Astrocyte (in vitro differentiated cells and primary cell): Measurements from ENCODE around the gene SPIRE1. TPM values are rescaled to one million over a fixed set of nuclear protein-coding genes. Genes with fewer than 3 reads are reported as not detected.

Experiments used
- DNase-seq: peaks from one replicate; pipeline ENCODE4 v3.0.0-alpha.2; 2010; ENCODE audit warnings: low read depth
- FAIRE-seq: peaks from 2 replicates; lab custom pipeline; 2011; peaks lifted over from hg19 to GRCh38; lab: Jason Lieb, UNC
- H2AFZ ChIP-seq: 2 replicates; pipeline ENCODE4 v1.6.0; 2012; ENCODE audit warnings: low read depth, low read length, inconsistent platforms
- H3K27ac ChIP-seq: 2 replicates; pipeline ENCODE4 v1.5.1; 2011; ENCODE audit warnings: low read depth, low read length, inconsistent platforms
- H3K27me3 ChIP-seq: 2 replicates; pipeline ENCODE4 v1.6.0; 2011; ENCODE audit warnings: low read length, inconsistent platforms; ENCODE audit not compliant: insufficient read depth
- H3K36me3 ChIP-seq: 2 replicates; pipeline ENCODE4 v1.5.1; 2011; ENCODE audit warnings: low read length, inconsistent platforms; ENCODE audit not compliant: insufficient read depth
- H3K4me1 ChIP-seq: 2 replicates; pipeline ENCODE4 v1.5.1; 2011; ENCODE audit warnings: low read length, inconsistent platforms; ENCODE audit not compliant: insufficient read depth
- H3K4me2 ChIP-seq: 2 replicates; pipeline ENCODE4 v1.6.0; 2012; ENCODE audit warnings: low read length, inconsistent platforms
- H3K4me3 ChIP-seq: 2 replicates; pipeline ENCODE4 v1.5.1; 2011; ENCODE audit warnings: low read depth, mild to moderate bottlenecking, low read length, inconsistent platforms; ENCODE audit not compliant: insufficient read depth
- H3K79me2 ChIP-seq: 2 replicates; pipeline ENCODE4 v1.6.0; 2012; ENCODE audit warnings: mild to moderate bottlenecking, low read length, inconsistent platforms; ENCODE audit not compliant: insufficient read depth
- H3K9ac ChIP-seq: 2 replicates; pipeline ENCODE4 v1.6.0; 2012; ENCODE audit warnings: mild to moderate bottlenecking, low read length, inconsistent platforms
- H3K9me3 ChIP-seq: 2 replicates; pipeline ENCODE4 v1.5.1; 2012; ENCODE audit warnings: low read depth, mild to moderate bottlenecking, low read length, inconsistent platforms; ENCODE audit not compliant: insufficient read depth
- H4K20me1 ChIP-seq: 2 replicates; pipeline ENCODE4 v1.6.0; 2012; ENCODE audit warnings: low read length, inconsistent platforms; ENCODE audit not compliant: insufficient read depth
- H3K27ac Mint-ChIP-seq: one replicate; pipeline ENCODE4 v1.8.0; 2021; ENCODE audit warnings: mild to moderate bottlenecking, mixed read lengths; ENCODE audit not compliant: unreplicated experiment
- H3K27me3 Mint-ChIP-seq: one replicate; pipeline ENCODE4 v1.8.0; 2021; ENCODE audit warnings: low read depth, mixed read lengths; ENCODE audit not compliant: unreplicated experiment
- H3K36me3 Mint-ChIP-seq: one replicate; pipeline ENCODE4 v1.8.0; 2021; ENCODE audit warnings: low read depth, mixed read lengths; ENCODE audit not compliant: unreplicated experiment
- H3K4me1 Mint-ChIP-seq: one replicate; pipeline ENCODE4 v1.8.0; 2021; ENCODE audit warnings: low read depth, mixed read lengths; ENCODE audit not compliant: unreplicated experiment
- H3K4me3 Mint-ChIP-seq: one replicate; pipeline ENCODE4 v1.8.0; 2021; ENCODE audit warnings: mild to moderate bottlenecking, moderate library complexity, mixed read lengths; ENCODE audit not compliant: unreplicated experiment
- H3K9me3 Mint-ChIP-seq: one replicate; pipeline ENCODE4 v1.8.0; 2021; ENCODE audit warnings: mild to moderate bottlenecking, mixed read lengths; ENCODE audit not compliant: unreplicated experiment
- EZH2 ChIP-seq: IDR thresholded peaks from 2 replicates; pipeline ENCODE4 v1.6.1; 2012; ENCODE audit warnings: mild to moderate bottlenecking, low read length, inconsistent platforms; ENCODE audit not compliant: insufficient read depth
- total RNA-seq: library from RNA; stranded (reverse); gene quantifications from 2 replicates; pipeline ENCODE4 v1.2.1, GENCODE V29; 2021
- TF ChIP-seq, protein P1 (sequence below): IDR thresholded peaks from 2 replicates; pipeline ENCODE4 v1.5.1; 2011; ENCODE audit warnings: low read depth, mild to moderate bottlenecking, inconsistent platforms, low read length, moderate library complexity; ENCODE audit not compliant: insufficient read depth

SPIRE1 gene
- total RNA-seq, 1 donor from 2014 or later: 42.0 TPM

DNA sequence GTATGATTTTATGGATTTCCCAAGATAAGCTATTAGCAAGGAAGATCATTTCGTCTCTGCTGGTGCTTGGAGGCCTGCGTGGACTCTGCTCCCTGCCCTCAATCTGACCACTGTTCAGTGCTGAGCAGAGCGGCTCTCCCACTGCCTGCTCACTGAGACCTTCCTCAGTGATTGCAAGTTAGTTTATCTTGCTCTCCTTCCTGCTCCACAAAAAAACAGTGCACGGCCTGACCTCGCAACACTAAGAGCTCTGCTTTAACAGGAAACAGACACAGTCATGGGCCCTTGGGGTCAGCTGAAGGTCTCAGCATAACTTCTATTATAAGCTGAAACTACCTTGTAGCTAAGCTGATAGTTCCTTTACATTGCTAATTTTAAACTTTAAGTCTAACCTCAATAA, 197.0 kb downstream of the SPIRE1 start:
- TF ChIP-seq, protein P1, sequence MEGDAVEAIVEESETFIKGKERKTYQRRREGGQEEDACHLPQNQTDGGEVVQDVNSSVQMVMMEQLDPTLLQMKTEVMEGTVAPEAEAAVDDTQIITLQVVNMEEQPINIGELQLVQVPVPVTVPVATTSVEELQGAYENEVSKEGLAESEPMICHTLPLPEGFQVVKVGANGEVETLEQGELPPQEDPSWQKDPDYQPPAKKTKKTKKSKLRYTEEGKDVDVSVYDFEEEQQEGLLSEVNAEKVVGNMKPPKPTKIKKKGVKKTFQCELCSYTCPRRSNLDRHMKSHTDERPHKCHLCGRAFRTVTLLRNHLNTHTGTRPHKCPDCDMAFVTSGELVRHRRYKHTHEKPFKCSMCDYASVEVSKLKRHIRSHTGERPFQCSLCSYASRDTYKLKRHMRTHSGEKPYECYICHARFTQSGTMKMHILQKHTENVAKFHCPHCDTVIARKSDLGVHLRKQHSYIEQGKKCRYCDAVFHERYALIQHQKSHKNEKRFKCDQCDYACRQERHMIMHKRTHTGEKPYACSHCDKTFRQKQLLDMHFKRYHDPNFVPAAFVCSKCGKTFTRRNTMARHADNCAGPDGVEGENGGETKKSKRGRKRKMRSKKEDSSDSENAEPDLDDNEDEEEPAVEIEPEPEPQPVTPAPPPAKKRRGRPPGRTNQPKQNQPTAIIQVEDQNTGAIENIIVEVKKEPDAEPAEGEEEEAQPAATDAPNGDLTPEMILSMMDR: no peak
- TF ChIP-seq EZH2: no peak
- H3K4me1 Mint-ChIP-seq: peaks cover 2% of the 10 kb centered on the region
- Histone ChIP-seq H3K79me2 (no peaks in the 10 kb centered on the region), H3K9ac (no peak overlapping the region), H3K4me1 (peaks cover 3% of the 10 kb centered on the region), H3K9me3 (no peaks in the 10 kb centered on the region), H2AFZ (no peak overlapping the region), H3K4me2 (no peak overlapping the region), H3K27me3 (no peaks in the 10 kb centered on the region), H3K27ac (no peak overlapping the region), H4K20me1 (no peaks in the 10 kb centered on the region), H3K4me3 (no peak overlapping the region), H3K36me3 (peaks cover 21% of the 10 kb centered on the region)
- H3K27me3 Mint-ChIP-seq: no peaks in the 10 kb centered on the region
- FAIRE-seq: no peak
- H3K36me3 Mint-ChIP-seq: peaks cover 15% of the 10 kb centered on the region
- H3K27ac Mint-ChIP-seq: no peak overlapping the region
- no peak overlapping the region for H3K4me3 Mint-ChIP-seq
- no peak for DNase-seq
- no peaks in the 10 kb centered on the region for H3K9me3 Mint-ChIP-seq

DNA sequence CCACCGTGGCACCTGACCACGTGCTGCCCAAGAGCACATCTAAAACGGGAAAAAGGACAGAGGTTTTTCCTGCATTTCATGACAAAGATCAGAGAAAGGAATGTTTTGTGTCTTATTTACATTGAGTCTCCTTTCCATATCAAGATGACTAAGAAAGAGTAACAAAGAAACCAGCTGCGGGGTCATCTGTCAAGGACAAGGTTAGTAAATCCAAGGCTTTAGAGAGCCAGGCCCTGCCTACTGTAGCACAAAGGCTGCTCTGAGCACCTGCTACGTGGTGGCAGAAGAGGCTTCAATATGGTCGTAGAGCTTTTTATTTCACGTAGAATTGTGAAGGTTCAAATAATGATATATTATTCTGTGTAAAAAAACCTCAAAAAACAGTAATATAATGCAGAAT, 199.1 kb downstream of the SPIRE1 start:
- H3K9me3 ChIP-seq: no peaks in the 10 kb centered on the region
- H2AFZ ChIP-seq: no peak overlapping the region
- no peaks in the 10 kb centered on the region for H3K9me3 Mint-ChIP-seq
- H3K36me3 Mint-ChIP-seq: peaks cover 18% of the 10 kb centered on the region
- peaks cover 17% of the 10 kb centered on the region for H3K36me3 ChIP-seq
- no peaks in the 10 kb centered on the region for H3K27me3 ChIP-seq
- H3K9ac ChIP-seq: no peak overlapping the region
- DNase-seq (no peak), FAIRE-seq (no peak)
- H3K27me3 Mint-ChIP-seq: no peaks in the 10 kb centered on the region
- no peak overlapping the region for H3K4me2 ChIP-seq
- no peak overlapping the region for H3K27ac Mint-ChIP-seq
- H3K79me2 ChIP-seq: no peaks in the 10 kb centered on the region
- no peak overlapping the region for H3K4me3 Mint-ChIP-seq
- no peak for TF ChIP-seq EZH2
- TF ChIP-seq, protein P1: no peak
- peaks cover 7% of the 10 kb centered on the region for H3K4me1 Mint-ChIP-seq
- no peak overlapping the region for H3K27ac ChIP-seq
- H4K20me1 ChIP-seq: no peaks in the 10 kb centered on the region
- no peak overlapping the region for H3K4me3 ChIP-seq
- H3K4me1 ChIP-seq: peaks cover 3% of the 10 kb centered on the region

DNA sequence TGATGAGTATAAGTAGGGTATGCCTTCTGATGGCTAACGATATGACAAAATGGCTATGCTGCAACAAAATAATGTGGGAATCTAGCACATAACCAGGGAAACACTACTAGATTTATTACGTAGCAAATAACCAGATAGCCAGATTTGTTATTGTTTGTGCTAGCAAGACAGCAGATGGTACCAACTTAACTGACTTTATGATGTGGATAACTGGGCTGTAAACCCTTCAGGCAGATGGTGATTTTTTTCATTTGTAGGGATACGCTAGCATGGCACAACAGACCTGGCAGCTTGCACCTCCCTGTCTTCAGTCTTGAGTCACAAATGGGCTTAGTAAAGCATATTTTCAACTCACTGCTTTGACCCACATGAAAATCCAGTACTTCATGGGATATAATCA, 201.5 kb downstream of the SPIRE1 start:
- Histone ChIP-seq H3K36me3 (peaks cover 10% of the 10 kb centered on the region), H4K20me1 (no peaks in the 10 kb centered on the region), H3K9ac (no peak overlapping the region), H3K4me2 (no peak overlapping the region), H3K4me3 (no peak overlapping the region), H3K27ac (no peak overlapping the region), H2AFZ (no peak overlapping the region), H3K79me2 (no peaks in the 10 kb centered on the region), H3K4me1 (peaks cover 3% of the 10 kb centered on the region), H3K27me3 (no peaks in the 10 kb centered on the region), H3K9me3 (no peaks in the 10 kb centered on the region)
- H3K9me3 Mint-ChIP-seq: no peaks in the 10 kb centered on the region
- FAIRE-seq (no peak), DNase-seq (no peak)
- no peak overlapping the region for H3K4me3 Mint-ChIP-seq
- H3K36me3 Mint-ChIP-seq: peaks cover 27% of the 10 kb centered on the region
- TF ChIP-seq, protein P1: no peak
- no peak for TF ChIP-seq EZH2
- H3K27ac Mint-ChIP-seq: no peak overlapping the region
- peaks cover 7% of the 10 kb centered on the region for H3K4me1 Mint-ChIP-seq
- no peaks in the 10 kb centered on the region for H3K27me3 Mint-ChIP-seq
